GM12865 (cell line): ENCODE data around the gene PPM1B.

ENCODE experiments used
- DNase-seq: peaks from one replicate; pipeline ENCODE4 v3.0.0; 2010; ENCODE audit warnings: low read depth
- H3K4me3 ChIP-seq: 2 replicates; pipeline ENCODE4 v1.5.1; 2011; ENCODE audit warnings: mild to moderate bottlenecking, low read depth, low read length, control low read depth
- TF ChIP-seq, protein P1 (sequence below): IDR thresholded peaks from 2 replicates; pipeline ENCODE4 v1.5.1; 2011; ENCODE audit warnings: low read length, control low read depth, low read depth, inconsistent platforms; ENCODE audit not compliant: insufficient read depth; ENCODE audit errors: missing control alignments

PPM1B gene

DNA sequence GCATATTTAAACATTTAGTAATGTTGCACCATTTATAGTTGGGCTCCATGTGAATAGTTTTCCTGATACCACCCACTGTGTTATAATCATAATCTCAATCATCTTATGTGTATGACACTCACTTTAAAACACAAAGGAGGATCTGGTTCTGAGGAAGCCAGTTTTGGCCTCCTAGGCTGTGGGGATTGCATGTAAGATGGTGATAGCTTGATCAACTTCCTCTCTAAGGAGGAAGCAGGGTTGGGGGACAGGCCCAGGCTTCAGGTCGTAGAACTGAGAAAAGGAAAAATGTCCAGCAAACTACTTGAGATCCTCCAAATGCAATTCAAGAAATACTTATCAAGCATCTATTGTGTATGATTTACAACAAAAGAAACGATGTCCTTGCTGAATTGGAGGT lies 4.9 kb upstream of the PPM1B start:
- no peak overlapping the region for H3K4me3 ChIP-seq
- DNase-seq = no peak
- TF ChIP-seq, protein P1, sequence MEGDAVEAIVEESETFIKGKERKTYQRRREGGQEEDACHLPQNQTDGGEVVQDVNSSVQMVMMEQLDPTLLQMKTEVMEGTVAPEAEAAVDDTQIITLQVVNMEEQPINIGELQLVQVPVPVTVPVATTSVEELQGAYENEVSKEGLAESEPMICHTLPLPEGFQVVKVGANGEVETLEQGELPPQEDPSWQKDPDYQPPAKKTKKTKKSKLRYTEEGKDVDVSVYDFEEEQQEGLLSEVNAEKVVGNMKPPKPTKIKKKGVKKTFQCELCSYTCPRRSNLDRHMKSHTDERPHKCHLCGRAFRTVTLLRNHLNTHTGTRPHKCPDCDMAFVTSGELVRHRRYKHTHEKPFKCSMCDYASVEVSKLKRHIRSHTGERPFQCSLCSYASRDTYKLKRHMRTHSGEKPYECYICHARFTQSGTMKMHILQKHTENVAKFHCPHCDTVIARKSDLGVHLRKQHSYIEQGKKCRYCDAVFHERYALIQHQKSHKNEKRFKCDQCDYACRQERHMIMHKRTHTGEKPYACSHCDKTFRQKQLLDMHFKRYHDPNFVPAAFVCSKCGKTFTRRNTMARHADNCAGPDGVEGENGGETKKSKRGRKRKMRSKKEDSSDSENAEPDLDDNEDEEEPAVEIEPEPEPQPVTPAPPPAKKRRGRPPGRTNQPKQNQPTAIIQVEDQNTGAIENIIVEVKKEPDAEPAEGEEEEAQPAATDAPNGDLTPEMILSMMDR = no peak

DNA sequence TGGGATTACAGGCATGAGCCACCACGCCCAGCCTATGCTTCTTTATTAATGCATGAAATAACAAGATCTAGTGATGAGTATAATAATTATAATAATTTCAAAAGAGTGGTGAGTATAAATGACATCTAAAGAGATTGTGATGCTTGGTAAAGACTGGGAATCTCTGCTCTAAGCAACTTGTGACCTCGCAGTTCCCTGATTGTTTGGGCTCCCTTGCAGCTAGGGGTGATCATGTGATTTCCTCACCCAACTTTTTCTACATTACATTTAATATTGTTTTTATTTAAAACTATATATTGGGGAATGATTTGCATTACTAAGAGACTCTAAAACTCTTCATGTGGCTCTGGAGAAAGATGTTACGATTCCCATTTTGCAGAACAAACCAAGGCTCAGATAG lies 4.1 kb upstream of the PPM1B start:
- no peak for DNase-seq
- no peak overlapping the region for H3K4me3 ChIP-seq
- TF ChIP-seq, protein P1 = no peak

DNA sequence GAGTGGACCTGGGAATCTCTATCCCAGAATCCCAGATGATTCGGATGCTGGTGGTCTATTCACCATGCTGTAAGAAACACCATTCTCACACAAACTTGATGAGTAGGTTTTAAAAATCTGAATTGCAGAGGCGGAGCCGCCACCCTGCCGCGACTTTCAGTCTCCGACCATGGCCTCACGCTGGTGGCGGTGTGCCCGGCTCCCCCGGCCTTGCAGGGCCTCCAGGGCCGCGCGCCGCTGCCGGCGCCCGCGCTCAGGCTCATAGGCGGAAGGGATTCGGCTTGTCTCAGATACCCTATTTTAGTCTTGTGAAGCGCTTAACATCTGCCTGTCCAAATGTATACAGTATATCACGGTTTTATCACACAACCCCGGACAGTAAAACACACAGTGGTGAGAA lies 2.6 kb upstream of the PPM1B start:
- no peak for DNase-seq
- H3K4me3 ChIP-seq = no peak overlapping the region
- TF ChIP-seq, protein P1 = no peak

DNA sequence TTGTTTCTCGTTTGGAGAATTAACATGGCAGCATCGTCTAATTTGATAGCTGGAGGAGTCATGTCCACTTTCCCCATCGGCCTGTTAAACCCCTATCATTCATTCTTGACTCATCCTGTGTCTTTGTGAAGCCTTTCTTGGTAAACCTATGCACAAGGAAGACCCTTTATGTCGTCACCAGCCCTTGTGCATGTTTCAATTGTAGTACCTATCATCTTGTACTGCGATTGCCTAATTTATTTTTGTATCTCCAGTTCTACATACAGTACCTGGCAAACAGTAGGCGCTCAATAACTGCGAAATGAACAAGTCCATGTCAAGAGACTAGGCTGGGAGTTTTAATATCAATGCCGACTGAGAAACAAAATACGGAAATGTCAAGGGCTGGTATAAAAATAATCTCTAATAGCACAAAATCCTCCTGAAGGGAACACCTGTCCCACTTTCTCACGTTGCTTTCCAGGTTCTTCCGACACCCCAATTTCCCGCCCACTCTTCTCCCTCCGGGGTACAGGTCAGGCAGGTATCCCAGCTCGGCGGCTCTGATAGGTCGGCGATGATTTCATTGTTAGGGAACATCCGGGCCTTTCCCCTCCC lies 1.3 kb upstream of the PPM1B start:
- peak overlapping the region; percentile 92 for H3K4me3 ChIP-seq
- no peak for DNase-seq
- TF ChIP-seq, protein P1 = no peak

DNA sequence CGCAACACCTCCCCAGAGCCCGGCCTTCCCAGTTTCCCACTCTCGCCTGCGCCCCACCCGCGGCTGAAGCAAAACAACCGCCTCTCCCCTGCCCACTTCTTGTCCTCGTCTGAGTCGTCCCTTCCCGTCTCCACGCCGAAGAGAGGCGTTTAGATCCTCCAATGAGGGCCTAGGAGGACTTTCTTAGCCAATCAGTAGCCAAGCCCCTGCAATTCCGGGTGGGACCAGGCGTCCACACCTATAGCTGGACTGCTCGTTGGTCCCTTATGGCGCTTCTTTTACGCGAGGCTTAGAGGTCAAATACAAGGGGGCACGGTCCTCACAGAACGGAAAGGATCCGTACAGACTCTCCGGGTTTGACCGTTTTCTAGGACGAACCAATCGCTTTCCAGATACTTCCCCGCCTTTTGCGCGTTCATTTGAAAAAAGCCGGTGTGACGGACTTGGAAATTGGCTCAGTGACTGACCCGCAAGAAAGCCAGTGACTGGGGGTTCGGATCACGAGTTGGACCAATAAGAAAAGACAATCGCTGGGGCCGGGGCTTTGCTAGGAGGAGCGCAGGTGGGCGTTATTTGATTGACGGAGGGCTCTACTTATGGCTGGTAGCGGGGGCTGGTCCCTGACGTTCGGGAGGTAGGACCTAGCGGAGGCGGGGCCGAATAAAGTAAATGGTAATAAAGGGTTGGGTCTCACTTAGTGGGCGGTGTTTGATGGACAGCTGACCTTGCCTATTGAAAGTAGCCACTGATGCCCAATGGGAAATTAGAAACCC lies 581 bp upstream of the PPM1B start:
- TF ChIP-seq, protein P1 = no peak
- H3K4me3 ChIP-seq = peak overlapping the region; percentile 92
- peak; percentile 100 for DNase-seq

DNA sequence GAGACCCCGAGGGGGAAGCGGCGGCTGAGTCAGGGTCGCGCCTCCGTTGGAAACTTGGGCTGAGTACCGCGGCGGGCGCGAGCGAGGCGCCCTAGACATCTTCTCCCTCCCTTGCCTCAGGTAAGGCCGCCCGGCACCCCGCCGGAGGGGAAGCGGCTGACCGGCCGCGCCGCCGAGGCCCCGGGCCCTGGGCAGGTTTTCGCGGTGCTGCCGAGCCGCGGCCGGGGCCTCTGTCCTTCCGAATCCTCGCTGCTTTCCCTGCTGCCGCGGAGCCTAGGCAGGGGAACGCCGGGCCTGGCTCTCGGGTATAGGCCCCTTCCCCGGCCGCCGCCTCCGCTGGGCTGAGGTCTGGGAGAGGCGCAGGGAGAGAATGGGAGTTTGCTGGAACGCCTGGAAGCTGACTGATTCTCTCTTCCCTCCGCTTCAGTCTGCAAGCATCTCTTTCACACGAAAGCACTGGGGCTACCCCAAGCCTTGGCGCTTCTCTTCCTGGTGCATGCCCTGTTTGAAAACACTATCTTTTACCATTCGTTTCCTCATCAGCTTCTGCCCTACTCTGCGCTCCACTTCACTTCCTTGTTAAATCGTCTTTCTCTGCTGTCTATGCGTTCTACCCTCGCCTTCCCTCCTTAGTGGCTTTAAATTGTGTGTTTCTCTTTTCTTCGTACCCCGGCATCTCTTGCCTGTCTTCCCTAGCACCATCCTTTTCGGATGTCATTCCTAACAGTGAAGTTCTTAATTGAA lies 652 bp downstream of the PPM1B start:
- TF ChIP-seq, protein P1 = no peak
- DNase-seq = peak; percentile 74
- H3K4me3 ChIP-seq = peak overlapping the region; percentile 78

DNA sequence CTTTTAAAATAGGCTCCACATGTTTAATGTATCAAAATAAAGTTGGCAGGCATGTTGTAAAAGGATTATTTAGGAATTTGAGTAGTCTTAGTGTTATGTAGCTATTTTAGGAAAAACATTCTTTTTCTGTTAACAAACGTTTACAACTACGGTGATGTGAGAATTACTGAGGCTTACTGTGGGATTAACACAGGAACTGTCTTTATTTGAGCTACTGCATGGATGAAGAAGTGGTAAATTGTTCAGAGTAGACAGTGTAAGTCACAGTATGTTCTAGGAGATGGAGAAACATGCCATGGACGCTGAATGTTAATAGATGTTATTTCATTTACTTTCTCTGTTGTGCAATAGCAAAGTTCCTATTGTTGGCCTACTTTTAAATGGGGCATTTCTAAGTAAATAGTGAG lies 1.6 kb downstream of the PPM1B start:
- no peak for DNase-seq
- peak overlapping the region; percentile 78 for H3K4me3 ChIP-seq
- TF ChIP-seq, protein P1 = no peak
